ENCODE measurements around the gene ADD2.
"Not testable (repeated sequence)": the region's sequence is repeated elsewhere in the genome, so short reads cannot be mapped to it uniquely, and the experiment has no call there.

The ADD2 gene

DNA sequence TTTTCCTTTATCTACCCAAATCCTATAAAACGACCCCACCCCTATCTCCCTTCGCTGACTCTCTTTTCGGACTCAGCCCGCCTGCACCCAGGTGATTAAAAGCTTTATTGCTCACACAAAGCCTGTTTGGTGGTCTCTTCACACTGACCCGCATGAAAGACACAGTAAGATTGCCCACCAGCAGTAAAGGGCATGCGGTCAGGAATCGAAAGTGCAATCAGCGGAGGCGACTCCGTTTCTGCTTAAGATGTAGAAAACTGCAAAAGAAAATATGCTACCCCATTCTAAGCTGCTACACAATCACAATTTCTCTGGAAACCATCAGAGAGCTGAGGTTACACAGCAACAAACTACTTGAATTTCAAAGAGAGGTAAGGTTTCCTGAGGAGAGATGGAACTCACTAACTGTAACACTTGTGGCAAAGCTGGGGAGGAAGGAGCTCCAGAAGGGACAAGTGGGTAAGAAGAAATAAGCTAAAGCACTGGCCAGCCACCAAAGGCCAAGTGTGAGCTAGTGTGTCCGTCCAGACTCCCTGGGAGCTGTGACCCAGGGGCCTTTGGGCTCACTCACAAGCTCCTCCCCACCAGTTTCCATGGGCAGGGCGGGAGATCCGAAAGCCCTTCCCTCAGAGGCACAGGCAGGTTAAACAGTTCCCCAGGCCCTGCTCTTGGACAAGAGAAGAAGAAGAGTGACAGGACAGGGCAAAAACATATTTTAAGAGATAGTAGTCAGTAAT lies 141.6 kb downstream of the ADD2 start:
- Histone ChIP-seq H3K4me1 (ENCODE audit: control insufficient read depth, insufficient read depth, low read length) (peaks cover 1% of the 10 kb centered on the region; the same call in 1 of the 2 replicates), H3K9me3 (ENCODE audit: control insufficient read depth, insufficient read depth, low read length) (no peaks in the 10 kb centered on the region), H3K27me3 (ENCODE audit: control insufficient read depth, insufficient read depth, low read length) (no peaks in the 10 kb centered on the region), H3K27ac (ENCODE audit: low read length) (no peak overlapping the region), H3K4me3 (ENCODE audit: low read length) (no peak overlapping the region), H3K36me3 (ENCODE audit: control insufficient read depth, insufficient read depth, low read length) (no peaks in the 10 kb centered on the region)
- DNase-seq (ENCODE audit: low read depth, low spot score), result no peak
- 100% methylated on average over 2 of the region's 13 CpGs for WGBS (ENCODE audit: insufficient coverage, insufficient read length)

DNA sequence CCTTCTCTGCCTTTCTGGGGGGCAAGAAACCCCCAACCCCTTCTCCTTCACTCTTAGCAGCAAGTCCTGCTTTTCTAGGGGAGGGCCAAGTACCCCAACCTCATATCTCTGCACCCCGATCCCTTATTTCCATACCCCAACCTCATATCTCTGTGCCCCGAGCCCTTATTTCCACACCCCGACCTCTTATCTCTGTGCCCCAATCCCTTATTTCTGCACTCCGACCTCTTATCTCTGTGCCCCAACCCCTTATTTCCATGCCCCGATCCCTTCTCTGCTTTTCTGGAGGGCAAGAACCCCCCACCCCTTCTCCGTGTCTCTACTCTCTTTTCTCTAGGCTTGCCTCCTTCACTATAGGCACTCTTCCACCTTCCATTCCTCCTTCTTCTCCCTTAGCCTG lies 146.5 kb downstream of the ADD2 start:
- H3K4me3 ChIP-seq (ENCODE audit: low read length); H3K4me1 ChIP-seq (ENCODE audit: control insufficient read depth, insufficient read depth, low read length); H3K27ac ChIP-seq (ENCODE audit: low read length); DNase-seq (ENCODE audit: low read depth, low spot score); H3K27me3 ChIP-seq (ENCODE audit: control insufficient read depth, insufficient read depth, low read length); H3K9me3 ChIP-seq (ENCODE audit: control insufficient read depth, insufficient read depth, low read length); H3K36me3 ChIP-seq (ENCODE audit: control insufficient read depth, insufficient read depth, low read length): not testable (repeated sequence)
- no CpG with 5 or more reads among the region's 6 CpGs for WGBS (ENCODE audit: insufficient coverage, insufficient read length)

- Histone ChIP-seq H3K9me3 (ENCODE audit: control insufficient read depth, insufficient read depth, low read length) (no peaks in the 10 kb centered on the region; the same call in 1 of the 2 replicates), H3K36me3 (ENCODE audit: control insufficient read depth, insufficient read depth, low read length) (no peaks in the 10 kb centered on the region), H3K4me3 (ENCODE audit: low read length) (no peak overlapping the region), H3K27ac (ENCODE audit: low read length) (no peak overlapping the region), H3K4me1 (ENCODE audit: control insufficient read depth, insufficient read depth, low read length) (peaks cover 2% of the 10 kb centered on the region), H3K27me3 (ENCODE audit: control insufficient read depth, insufficient read depth, low read length) (no peaks in the 10 kb centered on the region)
- WGBS (ENCODE audit: insufficient coverage, insufficient read length), result no CpG with 5 or more reads among the region's 6 CpGs
- peak; percentile 52 for DNase-seq (ENCODE audit: low read depth, low spot score)
Observed at GRCh38 chr2:70620020-70620419, 148.0 kb downstream of the ADD2 start.

GRCh38 chr2:70619167-70619566 lies 148.8 kb downstream of the ADD2 start:
- no peak overlapping the region for H3K27ac ChIP-seq (ENCODE audit: low read length)
- no peaks in the 10 kb centered on the region for H3K36me3 ChIP-seq (ENCODE audit: control insufficient read depth, insufficient read depth, low read length)
- H3K27me3 ChIP-seq (ENCODE audit: control insufficient read depth, insufficient read depth, low read length), result no peaks in the 10 kb centered on the region
- peaks cover 2% of the 10 kb centered on the region for H3K4me1 ChIP-seq (ENCODE audit: control insufficient read depth, insufficient read depth, low read length)
- H3K4me3 ChIP-seq (ENCODE audit: low read length), result no peak overlapping the region
- DNase-seq (ENCODE audit: low read depth, low spot score), result no peak
- no peaks in the 10 kb centered on the region; the same call in 1 of the 2 replicates for H3K9me3 ChIP-seq (ENCODE audit: control insufficient read depth, insufficient read depth, low read length)
- WGBS (ENCODE audit: insufficient coverage, insufficient read length), result 100% methylated on average over 1 of the region's 3 CpGs

GRCh38 chr2:70616168-70616694 lies 151.8 kb downstream of the ADD2 start:
- Histone ChIP-seq H3K9me3 (ENCODE audit: control insufficient read depth, insufficient read depth, low read length) (no peaks in the 10 kb centered on the region; the same call in 1 of the 2 replicates), H3K27me3 (ENCODE audit: control insufficient read depth, insufficient read depth, low read length) (no peaks in the 10 kb centered on the region), H3K27ac (ENCODE audit: low read length) (no peak overlapping the region), H3K4me1 (ENCODE audit: control insufficient read depth, insufficient read depth, low read length) (peaks cover 2% of the 10 kb centered on the region), H3K4me3 (ENCODE audit: low read length) (no peak overlapping the region), H3K36me3 (ENCODE audit: control insufficient read depth, insufficient read depth, low read length) (no peaks in the 10 kb centered on the region)
- DNase-seq (ENCODE audit: low read depth, low spot score), result no peak
- WGBS (ENCODE audit: insufficient coverage, insufficient read length), result no CpG with 5 or more reads among the region's 6 CpGs

GRCh38 chr2:70615222-70615621 lies 152.8 kb downstream of the ADD2 start:
- Histone ChIP-seq H3K27me3 (ENCODE audit: control insufficient read depth, insufficient read depth, low read length) (no peaks in the 10 kb centered on the region), H3K9me3 (ENCODE audit: control insufficient read depth, insufficient read depth, low read length) (no peaks in the 10 kb centered on the region; the same call in 1 of the 2 replicates), H3K36me3 (ENCODE audit: control insufficient read depth, insufficient read depth, low read length) (no peaks in the 10 kb centered on the region), H3K4me3 (ENCODE audit: low read length) (no peak overlapping the region), H3K4me1 (ENCODE audit: control insufficient read depth, insufficient read depth, low read length) (peaks cover 1% of the 10 kb centered on the region), H3K27ac (ENCODE audit: low read length) (no peak overlapping the region)
- no CpG with 5 or more reads among the region's 2 CpGs for WGBS (ENCODE audit: insufficient coverage, insufficient read length)
- DNase-seq (ENCODE audit: low read depth, low spot score), result no peak

GRCh38 chr2:70613521-70613920 lies 154.5 kb downstream of the ADD2 start:
- no peaks in the 10 kb centered on the region for H3K9me3 ChIP-seq (ENCODE audit: control insufficient read depth, insufficient read depth, low read length)
- no peaks in the 10 kb centered on the region for H3K36me3 ChIP-seq (ENCODE audit: control insufficient read depth, insufficient read depth, low read length)
- no CpG with 5 or more reads among the region's 7 CpGs for WGBS (ENCODE audit: insufficient coverage, insufficient read length)
- no peaks in the 10 kb centered on the region for H3K27me3 ChIP-seq (ENCODE audit: control insufficient read depth, insufficient read depth, low read length)
- no peak for DNase-seq (ENCODE audit: low read depth, low spot score)
- no peaks in the 10 kb centered on the region for H3K4me1 ChIP-seq (ENCODE audit: control insufficient read depth, insufficient read depth, low read length)
- H3K27ac ChIP-seq (ENCODE audit: low read length), result no peak overlapping the region
- H3K4me3 ChIP-seq (ENCODE audit: low read length), result no peak overlapping the region

- H3K9me3 ChIP-seq (ENCODE audit: control insufficient read depth, insufficient read depth, low read length), result no peaks in the 10 kb centered on the region
- no peak overlapping the region for H3K4me3 ChIP-seq (ENCODE audit: low read length)
- H3K36me3 ChIP-seq (ENCODE audit: control insufficient read depth, insufficient read depth, low read length), result no peaks in the 10 kb centered on the region
- H3K27me3 ChIP-seq (ENCODE audit: control insufficient read depth, insufficient read depth, low read length), result no peaks in the 10 kb centered on the region
- H3K27ac ChIP-seq (ENCODE audit: low read length), result no peak overlapping the region
- no CpG with 5 or more reads among the region's 3 CpGs for WGBS (ENCODE audit: insufficient coverage, insufficient read length)
- H3K4me1 ChIP-seq (ENCODE audit: control insufficient read depth, insufficient read depth, low read length), result no peaks in the 10 kb centered on the region
- no peak for DNase-seq (ENCODE audit: low read depth, low spot score)
Observed at GRCh38 chr2:70612574-70612973, 155.4 kb downstream of the ADD2 start.

DNA sequence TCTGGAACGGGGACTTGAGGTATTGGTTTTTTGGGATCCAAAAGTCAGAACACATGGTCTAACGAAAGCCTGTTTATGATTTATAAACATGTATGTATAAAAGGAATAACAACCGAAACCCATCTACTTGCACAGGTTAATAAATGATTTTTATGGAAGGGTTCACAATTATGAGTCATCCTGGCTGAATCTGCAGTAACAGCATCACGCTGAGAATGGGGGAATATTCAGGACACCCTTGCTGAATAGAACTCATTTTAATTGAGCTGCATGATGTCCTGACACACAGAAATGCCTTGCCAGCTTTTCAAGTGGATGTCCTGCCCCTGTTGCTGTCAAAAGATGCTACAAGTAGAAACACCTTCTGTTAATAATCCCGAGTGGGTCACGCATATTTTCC lies 159.6 kb downstream of the ADD2 start:
- DNase-seq (ENCODE audit: low read depth, low spot score), result no peak
- Histone ChIP-seq H3K4me1 (ENCODE audit: control insufficient read depth, insufficient read depth, low read length) (no peaks in the 10 kb centered on the region), H3K36me3 (ENCODE audit: control insufficient read depth, insufficient read depth, low read length) (no peaks in the 10 kb centered on the region), H3K27ac (ENCODE audit: low read length) (no peak overlapping the region), H3K4me3 (ENCODE audit: low read length) (no peak overlapping the region), H3K9me3 (ENCODE audit: control insufficient read depth, insufficient read depth, low read length) (no peaks in the 10 kb centered on the region), H3K27me3 (ENCODE audit: control insufficient read depth, insufficient read depth, low read length) (no peaks in the 10 kb centered on the region)
- no CpG with 5 or more reads among the region's 6 CpGs for WGBS (ENCODE audit: insufficient coverage, insufficient read length)

GRCh38 chr2:70607121-70607561 lies 160.9 kb downstream of the ADD2 start:
- no peak for DNase-seq (ENCODE audit: low read depth, low spot score)

More at GRCh38 chr2:70607121-70607561, 160.9 kb downstream of the ADD2 start:
- Histone ChIP-seq H3K36me3 (ENCODE audit: control insufficient read depth, insufficient read depth, low read length) (no peaks in the 10 kb centered on the region), H3K27me3 (ENCODE audit: control insufficient read depth, insufficient read depth, low read length) (no peaks in the 10 kb centered on the region), H3K4me1 (ENCODE audit: control insufficient read depth, insufficient read depth, low read length) (no peaks in the 10 kb centered on the region), H3K4me3 (ENCODE audit: low read length) (no peak overlapping the region), H3K27ac (ENCODE audit: low read length) (no peak overlapping the region), H3K9me3 (ENCODE audit: control insufficient read depth, insufficient read depth, low read length) (no peaks in the 10 kb centered on the region)
- WGBS (ENCODE audit: insufficient coverage, insufficient read length), result no CpG with 5 or more reads among the region's 8 CpGs
